HK-2 (cell line): Measurements from ENCODE around the gene CTDNEP1.

Experiments
- DNase-seq: peaks from one replicate; pipeline ENCODE4 v3.0.0-alpha.2; 2018; ENCODE audit not compliant: unreplicated experiment

Gene CTDNEP1

GRCh38 chr17:7251661-7252175 lies at the start of gene CTDNEP1:
Gene CTDNEP1, minus strand, starts transcription at chr17:7251734. Its CDS starts 438 bp downstream, at chr17:7251296.
- peak; percentile 99 for DNase-seq

DNA sequence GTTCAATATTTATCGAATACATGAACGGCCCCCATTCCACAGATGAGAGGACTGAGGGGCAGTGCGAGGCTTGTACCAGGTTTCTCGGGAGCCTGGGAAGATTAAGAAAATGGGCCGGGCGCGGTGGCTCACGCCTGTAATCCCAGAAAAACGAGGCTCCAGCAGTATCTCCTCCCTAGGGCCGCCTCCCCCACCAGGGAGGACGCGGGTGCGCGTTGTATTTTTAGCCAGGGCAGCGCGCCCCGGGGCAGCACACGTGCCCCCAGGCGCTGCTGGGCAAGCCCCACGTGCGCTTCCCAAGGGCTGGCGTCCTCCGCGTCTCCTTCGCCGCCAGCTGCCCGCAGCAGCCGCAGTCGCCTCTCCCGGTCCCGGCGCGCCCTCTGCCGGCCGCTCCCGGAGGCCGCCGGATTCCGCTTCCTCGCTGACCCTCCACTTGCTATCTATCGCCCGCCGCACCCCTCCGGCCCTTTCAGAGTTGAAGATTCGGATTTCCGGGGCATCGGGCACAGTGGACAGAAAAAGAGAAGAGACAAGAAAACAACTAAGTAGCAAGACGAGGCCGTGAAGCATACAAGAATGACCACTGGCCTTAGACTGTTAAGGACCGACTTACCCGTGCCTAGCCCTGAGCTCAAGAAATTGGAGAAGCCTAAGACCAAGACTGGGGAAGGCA lies 44.8 kb upstream of the CTDNEP1 start:
- peak; percentile 87 for DNase-seq

DNA sequence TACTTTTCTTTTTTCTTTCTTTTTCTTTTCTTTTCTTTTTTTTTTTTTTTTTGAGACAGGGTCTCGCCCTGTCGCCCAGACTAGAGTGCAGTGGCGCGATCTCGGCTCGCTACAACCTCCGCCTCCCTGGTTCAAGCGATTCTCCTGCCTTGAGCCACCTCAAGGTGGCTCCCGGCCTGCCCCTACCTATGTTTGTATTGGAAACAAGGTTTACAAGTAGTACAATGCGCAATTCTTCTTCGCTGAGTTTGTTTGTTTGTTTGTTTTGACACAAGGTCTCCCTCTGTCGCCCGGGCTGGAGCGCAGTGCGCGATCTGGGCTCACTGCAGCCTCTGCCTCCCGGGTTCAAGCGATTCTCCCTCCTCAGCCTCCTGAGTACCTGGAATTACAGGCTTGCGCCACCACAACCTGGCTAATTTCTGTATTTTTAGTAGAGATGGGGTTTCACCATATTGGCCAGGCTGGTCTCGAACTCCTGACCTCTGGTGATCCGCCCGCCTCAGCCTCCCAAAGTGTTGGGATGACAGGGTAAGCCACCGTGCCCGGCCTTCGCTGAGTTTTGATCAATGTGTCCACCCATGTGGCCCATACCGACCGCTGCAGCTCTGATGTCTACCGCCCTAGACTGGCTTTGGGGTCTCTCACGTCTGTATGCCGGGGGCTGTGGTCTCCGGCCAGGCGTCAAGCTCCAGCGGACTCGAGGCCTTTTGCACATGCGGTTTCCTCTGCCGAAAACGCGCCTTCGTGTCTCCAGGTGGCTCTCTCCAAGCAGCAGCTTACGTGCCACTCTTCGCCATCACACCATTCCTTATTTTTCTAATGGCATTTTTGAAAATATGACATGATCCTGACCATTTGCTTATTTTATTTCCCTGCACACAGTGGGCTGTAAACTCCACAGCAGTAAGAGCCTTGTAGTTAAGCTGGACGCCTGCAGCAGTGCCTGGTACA lies 44.0 kb upstream of the CTDNEP1 start:
- no peak for DNase-seq

DNA sequence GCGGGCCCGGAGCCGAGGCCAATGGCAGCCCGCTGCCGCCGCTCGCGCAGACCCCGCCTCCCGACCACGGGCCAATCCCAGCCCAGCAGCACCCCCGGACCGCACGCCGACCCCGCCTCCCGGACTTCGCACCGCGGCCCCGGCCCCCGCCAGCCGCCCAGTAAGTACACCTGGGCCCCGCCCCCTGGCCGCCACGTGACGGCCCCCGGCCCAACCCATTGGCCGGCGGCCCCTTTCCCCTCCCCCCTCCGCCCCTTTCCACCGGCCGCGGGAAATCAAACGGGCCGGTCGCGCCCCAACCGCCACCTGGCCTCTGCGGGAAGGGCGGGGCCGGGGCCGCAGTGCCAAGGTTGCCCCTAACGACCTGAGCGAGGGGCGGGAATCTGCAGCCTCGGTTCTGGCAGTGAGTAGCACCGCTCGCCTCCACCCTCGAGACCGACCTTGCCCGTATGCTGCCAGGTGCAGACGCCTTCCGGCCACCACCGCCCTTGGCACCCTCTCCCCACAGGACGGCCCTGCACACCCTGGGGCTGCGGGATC lies 43.1 kb upstream of the CTDNEP1 start, which contains the start of gene YBX2:
Gene YBX2, minus strand, starts transcription at position 26 of the 540 bp plus-strand sequence. CDS start 139 bp downstream, outside the sequence.
- DNase-seq = peak; percentile 97

DNA sequence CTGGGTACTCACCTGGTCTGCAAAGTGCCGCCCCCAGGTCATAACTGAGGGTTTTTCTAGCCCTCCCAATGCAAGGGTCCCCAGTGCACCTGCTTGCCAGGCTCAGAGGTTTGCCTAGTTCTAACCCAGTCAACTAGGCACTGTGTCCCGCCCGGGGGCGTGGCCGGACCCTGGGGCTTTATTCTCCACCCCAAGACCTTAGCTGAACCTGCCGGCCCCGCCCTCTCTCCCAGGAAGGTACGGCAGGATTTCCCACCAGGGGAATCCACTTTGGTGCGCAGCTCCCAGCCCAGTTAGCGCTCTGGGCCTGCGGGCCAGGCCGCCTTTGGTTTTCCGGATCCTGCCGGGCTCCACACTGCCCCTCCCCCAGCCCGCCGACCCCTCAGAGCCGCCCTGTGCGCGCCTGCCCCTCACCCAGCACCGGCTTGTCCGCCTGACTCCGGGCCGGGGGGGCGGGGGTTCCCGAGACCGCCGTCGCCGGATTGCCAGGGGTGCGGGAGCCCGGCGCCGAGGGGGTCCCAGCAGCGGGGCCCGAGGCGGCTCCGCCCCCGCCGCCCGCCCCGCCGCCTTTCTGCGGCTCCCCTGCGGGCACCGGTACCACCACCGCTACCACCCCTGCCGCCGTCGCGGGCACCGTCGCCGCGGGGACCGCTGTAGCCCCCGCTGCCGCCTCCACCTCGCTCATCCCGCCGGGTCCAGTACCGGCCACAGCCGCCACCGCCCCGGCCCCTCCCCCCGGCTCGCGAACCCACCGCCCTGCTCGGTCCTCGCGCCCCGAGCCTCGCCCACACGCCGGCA lies 42.5 kb upstream of the CTDNEP1 start:
- peak; percentile 54 for DNase-seq

- peak; percentile 29 for DNase-seq
Measured at GRCh38 chr17:7293159-7293558, 41.6 kb upstream of the CTDNEP1 start.

DNA sequence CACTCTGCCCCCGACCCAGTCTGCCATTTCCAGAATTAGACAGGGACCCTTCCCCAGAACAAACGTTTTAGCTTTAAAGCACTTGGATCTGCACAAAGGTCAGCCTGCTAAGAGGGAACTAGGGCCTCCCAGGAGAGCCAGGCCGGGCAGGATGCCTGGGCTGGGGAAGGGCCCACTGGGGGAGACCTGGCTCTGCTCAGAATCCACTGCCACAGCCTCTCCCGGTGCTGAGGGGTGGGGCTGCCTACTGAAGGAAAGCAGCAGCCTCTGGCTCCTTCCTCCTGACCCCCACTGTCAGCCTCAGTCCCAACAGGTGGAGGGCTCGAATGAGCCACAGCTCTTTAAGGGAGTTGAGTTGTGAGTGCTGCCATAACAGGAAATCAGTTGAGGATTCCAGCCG lies 41.2 kb upstream of the CTDNEP1 start:
- no peak for DNase-seq

DNA sequence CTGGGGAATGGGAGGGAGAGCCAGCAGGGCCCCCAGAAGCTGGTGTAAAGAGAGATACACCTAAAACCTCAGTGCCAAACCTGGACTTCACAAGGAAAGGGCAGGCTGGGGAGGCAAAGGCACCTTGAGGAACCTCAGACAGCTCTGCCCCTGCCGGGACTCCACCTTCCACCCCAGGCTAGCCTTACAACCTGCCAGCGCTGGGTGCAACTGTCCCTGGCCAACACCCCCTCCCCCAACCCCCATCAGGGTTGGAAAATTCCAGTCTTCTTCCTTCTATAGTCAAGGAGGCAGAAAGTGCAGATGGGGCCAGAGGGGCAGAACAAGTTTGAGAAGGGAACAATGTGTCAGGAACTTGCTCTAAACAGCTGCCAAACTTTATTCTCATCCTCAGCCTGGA lies 40.7 kb upstream of the CTDNEP1 start:
- DNase-seq = no peak

GRCh38 chr17:7290685-7291084 lies 39.2 kb upstream of the CTDNEP1 start:
- DNase-seq = no peak

DNA sequence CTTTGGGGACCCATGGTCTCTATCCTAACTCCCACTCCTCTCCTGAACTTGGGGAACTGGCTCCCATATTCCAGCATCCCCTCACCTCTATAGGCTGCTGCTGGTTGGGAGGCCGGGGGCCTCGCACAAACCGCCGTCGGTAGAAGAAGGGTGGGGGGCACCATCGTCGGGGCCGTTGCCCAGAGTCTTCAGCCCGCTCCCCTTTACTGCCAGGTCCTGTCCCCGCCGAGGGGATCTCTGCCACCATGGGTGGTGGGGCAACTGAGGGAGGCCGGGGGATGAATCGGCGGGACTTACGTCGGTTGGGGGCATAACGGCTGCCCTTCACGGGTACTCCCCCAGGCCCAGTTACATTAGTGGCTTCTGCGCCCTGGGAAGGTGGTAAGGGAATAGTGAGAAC lies 38.6 kb upstream of the CTDNEP1 start:
- DNase-seq = no peak

GRCh38 chr17:7289256-7290032 lies 37.9 kb upstream of the CTDNEP1 start:
- no peak for DNase-seq

DNA sequence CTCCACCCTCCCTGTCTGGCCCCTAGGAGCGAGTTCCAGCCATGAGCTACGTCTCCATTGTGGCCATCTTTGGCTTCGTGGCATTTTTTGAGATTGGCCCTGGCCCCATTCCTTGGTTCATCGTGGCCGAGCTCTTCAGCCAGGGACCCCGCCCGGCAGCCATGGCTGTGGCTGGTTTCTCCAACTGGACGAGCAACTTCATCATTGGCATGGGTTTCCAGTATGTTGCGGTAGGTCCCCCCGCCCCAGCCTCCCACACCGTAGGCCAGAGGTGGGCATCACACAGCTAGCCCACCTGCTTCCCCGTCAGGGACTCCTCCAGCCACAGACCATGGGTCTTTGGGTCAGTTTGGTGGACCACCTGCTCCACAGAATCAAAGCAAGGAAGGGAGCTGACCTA lies 34.1 kb upstream of the CTDNEP1 start:
- DNase-seq = no peak

- no peak for DNase-seq
Measured at GRCh38 chr17:7284911-7285310, 33.4 kb upstream of the CTDNEP1 start.

DNA sequence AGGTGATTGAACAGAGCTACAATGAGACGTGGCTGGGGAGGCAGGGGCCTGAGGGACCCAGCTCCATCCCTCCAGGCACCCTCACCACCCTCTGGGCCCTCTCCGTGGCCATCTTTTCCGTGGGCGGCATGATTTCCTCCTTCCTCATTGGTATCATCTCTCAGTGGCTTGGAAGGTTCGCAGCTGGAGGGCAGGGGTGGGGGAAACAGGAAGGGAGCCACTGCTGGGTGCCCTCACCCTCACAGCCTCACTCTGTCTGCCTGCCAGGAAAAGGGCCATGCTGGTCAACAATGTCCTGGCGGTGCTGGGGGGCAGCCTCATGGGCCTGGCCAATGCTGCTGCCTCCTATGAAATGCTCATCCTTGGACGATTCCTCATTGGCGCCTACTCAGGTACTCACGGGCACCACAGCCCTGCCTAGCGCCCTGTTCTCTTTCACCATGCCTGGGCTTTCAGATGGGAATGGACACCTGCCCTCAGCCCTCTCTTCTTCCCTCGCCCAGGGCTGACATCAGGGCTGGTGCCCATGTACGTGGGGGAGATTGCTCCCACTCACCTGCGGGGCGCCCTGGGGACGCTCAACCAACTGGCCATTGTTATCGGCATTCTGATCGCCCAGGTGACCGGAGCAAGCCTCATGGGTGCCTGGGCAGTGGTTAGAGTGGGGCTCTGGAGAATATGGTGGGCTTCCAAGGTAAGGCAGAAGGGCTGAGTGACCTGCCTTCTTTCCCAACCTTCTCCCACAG lies 32.1 kb upstream of the CTDNEP1 start:
- no peak for DNase-seq

DNA sequence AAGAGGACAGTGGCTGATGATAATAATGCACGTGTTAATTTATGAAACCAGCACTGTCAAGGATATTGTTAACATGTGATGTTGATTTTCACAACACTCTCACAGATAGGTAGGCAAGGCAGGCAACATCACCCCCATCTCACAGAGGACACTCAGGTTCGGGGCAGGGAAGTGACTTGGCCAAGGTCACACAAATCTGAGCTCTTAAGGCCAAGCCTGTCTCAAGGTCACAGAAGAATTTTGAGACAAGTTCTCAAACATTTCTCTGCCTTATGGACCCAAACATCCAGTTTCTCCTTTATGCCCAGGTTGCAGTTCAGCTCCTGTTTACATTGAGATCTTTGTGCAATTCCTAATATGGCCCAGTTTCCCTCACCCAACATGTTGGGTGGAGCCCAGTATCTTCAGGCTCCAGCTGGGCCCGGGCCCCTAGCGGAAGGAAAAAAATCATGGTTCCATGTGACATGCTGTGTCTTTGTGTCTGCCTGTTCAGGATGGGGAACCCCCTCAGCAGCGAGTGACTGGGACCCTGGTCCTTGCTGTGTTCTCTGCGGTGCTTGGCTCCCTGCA lies 31.3 kb upstream of the CTDNEP1 start:
- no peak for DNase-seq

DNA sequence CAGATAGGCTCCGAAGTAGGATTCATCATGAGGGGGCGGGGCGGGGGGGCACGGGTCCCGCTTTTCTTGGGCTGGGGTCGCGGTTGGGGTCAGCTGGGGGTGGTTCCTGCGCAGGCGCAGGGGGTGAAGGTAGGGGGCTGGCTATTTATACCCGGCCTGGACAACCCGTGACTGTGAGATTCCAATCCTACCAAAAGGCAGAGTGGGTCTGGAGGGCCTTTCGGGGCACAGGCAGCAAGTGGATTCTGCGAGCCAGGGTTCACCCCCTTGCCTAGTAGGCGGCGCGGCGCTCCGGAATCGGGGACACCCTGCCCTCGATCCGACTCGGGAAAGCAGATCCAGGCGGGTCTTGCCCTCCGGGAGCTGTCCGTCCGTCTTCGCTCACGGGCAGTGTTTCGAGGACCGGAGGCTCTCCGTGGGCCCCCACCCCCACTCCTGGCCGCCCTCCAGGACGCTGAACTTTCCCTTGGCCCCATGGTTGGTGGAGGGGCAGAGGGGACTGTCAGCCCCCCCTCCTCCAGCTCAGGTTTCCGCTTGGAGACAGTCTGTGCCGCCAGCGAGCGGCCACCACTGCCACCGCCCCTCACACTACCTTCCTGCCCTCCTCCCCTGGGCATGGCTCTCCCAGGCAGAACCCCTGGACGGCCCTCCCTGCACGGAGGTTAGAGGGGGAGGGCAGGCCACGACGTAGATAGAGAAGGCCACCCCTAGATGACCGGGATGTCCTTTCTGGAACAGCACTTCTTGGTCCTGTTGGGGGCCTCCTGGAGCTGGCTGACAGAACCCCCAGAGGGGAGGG lies 30.6 kb upstream of the CTDNEP1 start:
- DNase-seq = peak; percentile 19

DNA sequence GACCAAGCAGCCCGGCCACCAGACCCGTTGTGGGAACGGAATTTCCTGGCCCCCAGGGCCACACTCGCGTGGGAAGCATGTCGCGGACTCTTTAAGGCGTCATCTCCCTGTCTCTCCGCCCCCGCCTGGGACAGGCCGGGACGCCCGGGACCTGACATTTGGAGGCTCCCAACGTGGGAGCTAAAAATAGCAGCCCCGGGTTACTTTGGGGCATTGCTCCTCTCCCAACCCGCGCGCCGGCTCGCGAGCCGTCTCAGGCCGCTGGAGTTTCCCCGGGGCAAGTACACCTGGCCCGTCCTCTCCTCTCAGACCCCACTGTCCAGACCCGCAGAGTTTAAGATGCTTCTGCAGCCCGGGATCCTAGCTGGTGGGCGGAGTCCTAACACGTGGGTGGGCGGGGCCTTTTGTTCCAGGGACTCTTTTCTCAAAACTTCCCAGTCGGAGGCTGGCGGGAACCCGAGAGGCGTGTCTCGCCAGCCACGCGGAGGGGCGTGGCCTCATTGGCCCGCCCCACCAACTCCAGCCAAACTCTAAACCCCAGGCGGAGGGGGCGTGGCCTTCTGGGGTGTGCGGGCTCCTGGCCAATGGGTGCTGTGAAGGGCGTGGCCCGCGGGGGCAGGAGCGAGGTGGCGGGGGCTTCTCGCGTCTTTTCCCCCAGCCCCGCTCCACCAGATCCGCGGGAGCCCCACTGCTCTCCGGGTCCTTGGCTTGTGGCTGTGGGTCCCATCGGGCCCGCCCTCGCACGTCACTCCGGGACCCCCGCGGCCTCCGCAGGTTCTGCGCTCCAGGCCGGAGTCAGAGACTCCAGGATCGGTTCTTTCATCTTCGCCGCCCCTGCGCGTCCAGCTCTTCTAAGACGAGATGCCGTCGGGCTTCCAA lies 29.8 kb upstream of the CTDNEP1 start, which contains the start of gene SLC2A4:
Gene SLC2A4, plus strand, starts transcription at position 645 of the 879 bp plus-strand sequence. Its CDS starts 217 bp downstream, at position 862.
- DNase-seq = peak; percentile 91
